ENCODE measurements around the gene HAL. TPM values are rescaled to one million over a fixed set of nuclear protein-coding genes. Genes with fewer than 3 reads are reported as not detected.
A peak's percentile ranks its signal among the peaks of the same experiment; 100 is the strongest.

The HAL gene
- total RNA-seq, 1 experiment from 2014 or later = 0.39 TPM

DNA sequence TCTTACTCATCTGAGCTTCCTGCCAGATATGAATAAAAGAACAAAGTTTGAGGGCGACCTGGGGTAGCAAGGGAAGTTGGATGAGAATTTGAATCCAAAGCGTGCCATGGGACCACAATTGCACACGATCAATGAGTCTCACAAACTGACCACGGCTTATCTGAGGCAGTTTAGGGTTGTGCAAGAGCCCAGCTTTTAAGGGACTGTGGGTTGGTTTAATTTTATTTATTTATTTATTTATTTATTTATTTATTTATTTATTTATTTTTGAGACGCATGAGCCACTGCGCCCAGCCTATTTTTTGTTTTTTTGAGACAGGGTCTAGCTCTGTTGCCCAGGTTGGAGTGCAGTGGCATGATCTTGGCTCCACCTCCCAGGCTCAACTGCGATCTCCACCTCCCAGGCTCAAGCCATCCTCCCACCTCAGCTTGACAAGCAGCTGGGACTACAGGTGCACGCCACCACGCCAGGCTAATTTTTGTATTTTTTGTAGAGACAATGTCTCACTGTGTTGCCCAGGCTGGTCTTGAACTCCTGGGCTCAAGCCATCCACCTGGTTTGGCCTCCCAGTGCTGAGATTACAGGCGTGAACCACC, 51.9 kb downstream of the HAL start:
- CTCF ChIA-PET = interaction anchor here (1.2 to 4.9 kb wide), 8 partner anchors 8 to 572 kb away, joined by 3 to 46 read pairs (median 10); partner anchors contain the start of gene CDK17
- no peaks in the 10 kb centered on the region for H3K9me3 Mint-ChIP-seq
- H3K27ac Mint-ChIP-seq = no peak overlapping the region
- H3K36me3 Mint-ChIP-seq = no peaks in the 10 kb centered on the region
- H3K27me3 Mint-ChIP-seq (ENCODE audit: low read depth) = peaks cover 23% of the 10 kb centered on the region
- H3K4me3 Mint-ChIP-seq = peak overlapping the region; percentile 94
- peaks cover 25% of the 10 kb centered on the region for H3K4me1 Mint-ChIP-seq
- no peak for DNase-seq (ENCODE audit: low spot score)
- POLR2A ChIA-PET = interaction anchor here (0.5 kb wide), 1 partner anchor 284 kb away, joined by 3 read pairs; no protein-coding TSS in a partner anchor
- no peak for ATAC-seq
- TF ChIP-seq, protein P1, sequence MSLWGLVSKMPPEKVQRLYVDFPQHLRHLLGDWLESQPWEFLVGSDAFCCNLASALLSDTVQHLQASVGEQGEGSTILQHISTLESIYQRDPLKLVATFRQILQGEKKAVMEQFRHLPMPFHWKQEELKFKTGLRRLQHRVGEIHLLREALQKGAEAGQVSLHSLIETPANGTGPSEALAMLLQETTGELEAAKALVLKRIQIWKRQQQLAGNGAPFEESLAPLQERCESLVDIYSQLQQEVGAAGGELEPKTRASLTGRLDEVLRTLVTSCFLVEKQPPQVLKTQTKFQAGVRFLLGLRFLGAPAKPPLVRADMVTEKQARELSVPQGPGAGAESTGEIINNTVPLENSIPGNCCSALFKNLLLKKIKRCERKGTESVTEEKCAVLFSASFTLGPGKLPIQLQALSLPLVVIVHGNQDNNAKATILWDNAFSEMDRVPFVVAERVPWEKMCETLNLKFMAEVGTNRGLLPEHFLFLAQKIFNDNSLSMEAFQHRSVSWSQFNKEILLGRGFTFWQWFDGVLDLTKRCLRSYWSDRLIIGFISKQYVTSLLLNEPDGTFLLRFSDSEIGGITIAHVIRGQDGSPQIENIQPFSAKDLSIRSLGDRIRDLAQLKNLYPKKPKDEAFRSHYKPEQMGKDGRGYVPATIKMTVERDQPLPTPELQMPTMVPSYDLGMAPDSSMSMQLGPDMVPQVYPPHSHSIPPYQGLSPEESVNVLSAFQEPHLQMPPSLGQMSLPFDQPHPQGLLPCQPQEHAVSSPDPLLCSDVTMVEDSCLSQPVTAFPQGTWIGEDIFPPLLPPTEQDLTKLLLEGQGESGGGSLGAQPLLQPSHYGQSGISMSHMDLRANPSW (CRISPR knock-in tag; conservative IDR thresholded peaks at IDR 0.05; ENCODE audit: low read depth) = no peak
- TF ChIP-seq ZNF671 (CRISPR knock-in tag; IDR thresholded peaks at IDR 0.05) = no peak
- TF ChIP-seq ELF4 (CRISPR knock-in tag; IDR thresholded peaks at IDR 0.05; ENCODE audit: low read depth) = no peak
- TF ChIP-seq, protein P2, sequence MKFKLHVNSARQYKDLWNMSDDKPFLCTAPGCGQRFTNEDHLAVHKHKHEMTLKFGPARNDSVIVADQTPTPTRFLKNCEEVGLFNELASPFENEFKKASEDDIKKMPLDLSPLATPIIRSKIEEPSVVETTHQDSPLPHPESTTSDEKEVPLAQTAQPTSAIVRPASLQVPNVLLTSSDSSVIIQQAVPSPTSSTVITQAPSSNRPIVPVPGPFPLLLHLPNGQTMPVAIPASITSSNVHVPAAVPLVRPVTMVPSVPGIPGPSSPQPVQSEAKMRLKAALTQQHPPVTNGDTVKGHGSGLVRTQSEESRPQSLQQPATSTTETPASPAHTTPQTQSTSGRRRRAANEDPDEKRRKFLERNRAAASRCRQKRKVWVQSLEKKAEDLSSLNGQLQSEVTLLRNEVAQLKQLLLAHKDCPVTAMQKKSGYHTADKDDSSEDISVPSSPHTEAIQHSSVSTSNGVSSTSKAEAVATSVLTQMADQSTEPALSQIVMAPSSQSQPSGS (CRISPR knock-in tag; IDR thresholded peaks at IDR 0.05; ENCODE audit: borderline replicate concordance, low read depth) = no peak
- TF ChIP-seq, protein P3, sequence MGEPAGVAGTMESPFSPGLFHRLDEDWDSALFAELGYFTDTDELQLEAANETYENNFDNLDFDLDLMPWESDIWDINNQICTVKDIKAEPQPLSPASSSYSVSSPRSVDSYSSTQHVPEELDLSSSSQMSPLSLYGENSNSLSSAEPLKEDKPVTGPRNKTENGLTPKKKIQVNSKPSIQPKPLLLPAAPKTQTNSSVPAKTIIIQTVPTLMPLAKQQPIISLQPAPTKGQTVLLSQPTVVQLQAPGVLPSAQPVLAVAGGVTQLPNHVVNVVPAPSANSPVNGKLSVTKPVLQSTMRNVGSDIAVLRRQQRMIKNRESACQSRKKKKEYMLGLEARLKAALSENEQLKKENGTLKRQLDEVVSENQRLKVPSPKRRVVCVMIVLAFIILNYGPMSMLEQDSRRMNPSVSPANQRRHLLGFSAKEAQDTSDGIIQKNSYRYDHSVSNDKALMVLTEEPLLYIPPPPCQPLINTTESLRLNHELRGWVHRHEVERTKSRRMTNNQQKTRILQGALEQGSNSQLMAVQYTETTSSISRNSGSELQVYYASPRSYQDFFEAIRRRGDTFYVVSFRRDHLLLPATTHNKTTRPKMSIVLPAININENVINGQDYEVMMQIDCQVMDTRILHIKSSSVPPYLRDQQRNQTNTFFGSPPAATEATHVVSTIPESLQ (CRISPR knock-in tag; IDR thresholded peaks at IDR 0.05) = no peak
- TF ChIP-seq SOX15 (CRISPR knock-in tag; IDR thresholded peaks at IDR 0.05) = no peak
- TF ChIP-seq ZNF121 (CRISPR knock-in tag; IDR thresholded peaks at IDR 0.05) = peak; percentile 36; the same call in 1 of the 2 replicates
- TF ChIP-seq NR3C1 (CRISPR knock-in tag; conservative IDR thresholded peaks at IDR 0.05; ENCODE audit: low read depth) = no peak
- TF ChIP-seq NR2C2 (CRISPR knock-in tag; IDR thresholded peaks at IDR 0.05) = no peak
- TF ChIP-seq IRF2 (CRISPR knock-in tag; IDR thresholded peaks at IDR 0.05; ENCODE audit: borderline replicate concordance, low read depth) = no peak
- TF ChIP-seq, protein P4, sequence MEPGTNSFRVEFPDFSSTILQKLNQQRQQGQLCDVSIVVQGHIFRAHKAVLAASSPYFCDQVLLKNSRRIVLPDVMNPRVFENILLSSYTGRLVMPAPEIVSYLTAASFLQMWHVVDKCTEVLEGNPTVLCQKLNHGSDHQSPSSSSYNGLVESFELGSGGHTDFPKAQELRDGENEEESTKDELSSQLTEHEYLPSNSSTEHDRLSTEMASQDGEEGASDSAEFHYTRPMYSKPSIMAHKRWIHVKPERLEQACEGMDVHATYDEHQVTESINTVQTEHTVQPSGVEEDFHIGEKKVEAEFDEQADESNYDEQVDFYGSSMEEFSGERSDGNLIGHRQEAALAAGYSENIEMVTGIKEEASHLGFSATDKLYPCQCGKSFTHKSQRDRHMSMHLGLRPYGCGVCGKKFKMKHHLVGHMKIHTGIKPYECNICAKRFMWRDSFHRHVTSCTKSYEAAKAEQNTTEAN (CRISPR knock-in tag; IDR thresholded peaks at IDR 0.05) = no peak
- TF ChIP-seq, protein P5, sequence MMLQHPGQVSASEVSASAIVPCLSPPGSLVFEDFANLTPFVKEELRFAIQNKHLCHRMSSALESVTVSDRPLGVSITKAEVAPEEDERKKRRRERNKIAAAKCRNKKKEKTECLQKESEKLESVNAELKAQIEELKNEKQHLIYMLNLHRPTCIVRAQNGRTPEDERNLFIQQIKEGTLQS (CRISPR knock-in tag; conservative IDR thresholded peaks at IDR 0.05) = no peak
- TF ChIP-seq, protein P6, sequence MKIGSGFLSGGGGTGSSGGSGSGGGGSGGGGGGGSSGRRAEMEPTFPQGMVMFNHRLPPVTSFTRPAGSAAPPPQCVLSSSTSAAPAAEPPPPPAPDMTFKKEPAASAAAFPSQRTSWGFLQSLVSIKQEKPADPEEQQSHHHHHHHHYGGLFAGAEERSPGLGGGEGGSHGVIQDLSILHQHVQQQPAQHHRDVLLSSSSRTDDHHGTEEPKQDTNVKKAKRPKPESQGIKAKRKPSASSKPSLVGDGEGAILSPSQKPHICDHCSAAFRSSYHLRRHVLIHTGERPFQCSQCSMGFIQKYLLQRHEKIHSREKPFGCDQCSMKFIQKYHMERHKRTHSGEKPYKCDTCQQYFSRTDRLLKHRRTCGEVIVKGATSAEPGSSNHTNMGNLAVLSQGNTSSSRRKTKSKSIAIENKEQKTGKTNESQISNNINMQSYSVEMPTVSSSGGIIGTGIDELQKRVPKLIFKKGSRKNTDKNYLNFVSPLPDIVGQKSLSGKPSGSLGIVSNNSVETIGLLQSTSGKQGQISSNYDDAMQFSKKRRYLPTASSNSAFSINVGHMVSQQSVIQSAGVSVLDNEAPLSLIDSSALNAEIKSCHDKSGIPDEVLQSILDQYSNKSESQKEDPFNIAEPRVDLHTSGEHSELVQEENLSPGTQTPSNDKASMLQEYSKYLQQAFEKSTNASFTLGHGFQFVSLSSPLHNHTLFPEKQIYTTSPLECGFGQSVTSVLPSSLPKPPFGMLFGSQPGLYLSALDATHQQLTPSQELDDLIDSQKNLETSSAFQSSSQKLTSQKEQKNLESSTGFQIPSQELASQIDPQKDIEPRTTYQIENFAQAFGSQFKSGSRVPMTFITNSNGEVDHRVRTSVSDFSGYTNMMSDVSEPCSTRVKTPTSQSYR (CRISPR knock-in tag; IDR thresholded peaks at IDR 0.05) = no peak
- 0 out of 2 replicates have a peak, but pooled peaks have one; percentile 32 for TF ChIP-seq HMGA2 (CRISPR knock-in tag; IDR thresholded peaks at IDR 0.05)

All from WTC11 (cell line).